Loucy (cell line): ENCODE data around the gene UBLCP1.
A peak's percentile ranks its signal among the peaks of the same experiment; 100 is the strongest.

Source experiments
- H2AFZ ChIP-seq: fragments of 200-600 bp; sonication (generic); 2 replicates; pipeline ENCODE4 v1.6.0; 2016; ENCODE audit warnings: antibody characterized with exemption, mild to moderate bottlenecking, low read length, moderate library complexity
- H3F3A ChIP-seq: fragments of 200-600 bp; 2 replicates; pipeline ENCODE4 v1.6.0; 2016; ENCODE audit warnings: antibody characterized with exemption, low read depth, mild to moderate bottlenecking
- H3K27me3 ChIP-seq: fragments of 200-600 bp; sonication (generic); 2 replicates; pipeline ENCODE4 v1.6.1; 2014; ENCODE audit warnings: low read length, mild to moderate bottlenecking; ENCODE audit not compliant: insufficient read depth, poor library complexity, severe bottlenecking
- H3K36me3 ChIP-seq: fragments of 200-600 bp; sonication (generic); 2 replicates; pipeline ENCODE4 v1.6.1; 2016; ENCODE audit warnings: low read length; ENCODE audit not compliant: insufficient read depth
- H3K4me1 ChIP-seq: fragments of 200-600 bp; sonication (generic); 2 replicates; pipeline ENCODE4 v1.5.1; 2014; ENCODE audit warnings: low read length, mild to moderate bottlenecking; ENCODE audit not compliant: insufficient read depth, poor library complexity, severe bottlenecking
- H3K4me2 ChIP-seq: fragments of 200-600 bp; sonication (generic); 2 replicates; pipeline ENCODE4 v1.6.0; 2014; ENCODE audit warnings: antibody characterized with exemption, low read length, low read depth, mild to moderate bottlenecking; ENCODE audit not compliant: poor library complexity, severe bottlenecking
- H3K4me3 ChIP-seq: fragments of 200-600 bp; sonication (generic); 2 replicates; pipeline ENCODE4 v1.5.1; 2014; ENCODE audit warnings: low read length, mild to moderate bottlenecking, mixed read lengths; ENCODE audit not compliant: poor library complexity, severe bottlenecking
- H3K79me2 ChIP-seq: fragments of 200-600 bp; sonication (generic); 2 replicates; pipeline ENCODE4 v1.6.1; 2014; ENCODE audit warnings: low read length; ENCODE audit not compliant: insufficient read depth
- H3K9ac ChIP-seq: fragments of 200-600 bp; sonication (generic); 2 replicates; pipeline ENCODE4 v1.6.0; 2014; ENCODE audit warnings: mild to moderate bottlenecking, low read depth, low read length, moderate library complexity; ENCODE audit not compliant: poor library complexity, severe bottlenecking
- H3K9me2 ChIP-seq: fragments of 200-600 bp; sonication (generic); replicated peaks from 2 replicates; pipeline ENCODE4 v1.6.1; 2016; ENCODE audit warnings: low read depth, low read length, mixed read lengths
- H3K9me3 ChIP-seq: fragments of 200-600 bp; sonication (generic); 2 replicates; pipeline ENCODE4 v1.6.1; 2014; ENCODE audit warnings: mild to moderate bottlenecking, antibody characterized with exemption, low read length, low read depth; ENCODE audit not compliant: insufficient read depth
- H4K20me1 ChIP-seq: fragments of 200-600 bp; sonication (generic); 2 replicates; pipeline ENCODE4 v1.6.0; 2014; ENCODE audit warnings: antibody characterized with exemption, low read length, mild to moderate bottlenecking; ENCODE audit not compliant: insufficient read depth, poor library complexity, severe bottlenecking
- CTCF ChIP-seq: fragments of 200-600 bp; sonication (generic); conservative IDR thresholded peaks from 2 replicates; pipeline ENCODE4 v1.5.1; 2014; ENCODE audit warnings: mild to moderate bottlenecking, antibody characterized with exemption, low read length
- EZH2phosphoT487 ChIP-seq: fragments of 200-600 bp; IDR thresholded peaks from 2 replicates; pipeline ENCODE4 v1.6.1; 2018; ENCODE audit warnings: antibody characterized with exemption, mild to moderate bottlenecking, moderate library complexity, borderline replicate concordance

UBLCP1 gene

GRCh38 chr5:159262859-159263568 lies at the start of gene UBLCP1:
Gene UBLCP1, plus strand, starts transcription at chr5:159263290. Its CDS starts 5,626 bp downstream, at chr5:159268916.
- Histone ChIP-seq H2AFZ (peak within 1 kb of the TSS; percentile 92), H3K27me3 (peaks cover 5% of the 10 kb centered on the region), H3K9ac (peak within 1 kb of the TSS; percentile 76), H3F3A (peaks cover 7% of the 10 kb centered on the region; the same call in 1 of the 2 replicates), H3K9me3 (no peaks in the 10 kb centered on the region), H3K4me2 (peak within 1 kb of the TSS; percentile 78), H3K36me3 (no peaks in the 10 kb centered on the region), H3K4me1 (peaks cover 4% of the 10 kb centered on the region), H3K79me2 (no peaks in the 10 kb centered on the region), H4K20me1 (no peaks in the 10 kb centered on the region), H3K4me3 (peak within 1 kb of the TSS; percentile 86), H3K9me2 (no peaks in the 10 kb centered on the region)
- no peak for TF ChIP-seq CTCF
- TF ChIP-seq EZH2phosphoT487 = no peak

DNA sequence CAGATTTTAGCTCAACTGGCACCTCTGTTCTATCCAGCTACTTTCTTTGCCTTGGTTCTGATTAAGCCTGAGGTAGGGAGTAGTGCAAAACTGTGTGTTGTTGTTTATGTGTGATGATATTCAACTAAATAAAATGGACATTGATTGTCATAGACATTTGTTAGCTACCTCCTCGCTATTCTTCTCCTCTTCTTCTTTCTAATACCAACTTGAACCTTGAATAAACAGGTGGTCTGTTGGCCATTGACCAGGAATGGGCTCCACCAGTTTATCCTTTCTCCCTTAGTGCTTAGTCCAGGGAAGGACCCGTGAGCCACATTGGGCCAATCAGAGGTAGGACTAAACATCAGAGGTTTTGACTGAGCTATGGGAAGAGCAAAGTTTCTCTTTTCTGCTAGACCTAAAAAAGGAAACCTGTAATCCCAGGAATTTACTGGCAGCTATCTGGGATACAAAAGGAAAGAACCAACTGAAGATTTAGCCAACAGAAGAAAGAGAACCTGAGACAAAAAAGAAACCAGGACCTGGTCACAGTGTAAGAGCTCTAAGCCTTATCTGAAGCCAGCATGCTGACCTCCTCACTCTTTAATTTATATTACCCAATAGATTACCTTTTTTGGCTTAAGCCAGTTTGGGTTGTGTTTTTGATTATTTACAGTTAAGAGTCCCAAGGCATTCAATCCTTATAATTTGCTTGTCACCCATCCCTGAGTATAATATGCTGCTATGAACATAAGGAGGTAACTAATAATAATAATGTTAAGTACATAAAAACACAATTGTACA lies 48.4 kb upstream of the UBLCP1 start:
- TF ChIP-seq EZH2phosphoT487 (no peak), CTCF (no peak)

GRCh38 chr5:159215886-159216285 lies 47.2 kb upstream of the UBLCP1 start:
- peaks cover 12% of the 10 kb centered on the region for H3K4me1 ChIP-seq
- no peaks in the 10 kb centered on the region for H3K36me3 ChIP-seq
- no peaks in the 10 kb centered on the region for H3K27me3 ChIP-seq
- no peak overlapping the region for H3K9ac ChIP-seq
- TF ChIP-seq CTCF = no peak
- TF ChIP-seq EZH2phosphoT487 = no peak
- no peaks in the 10 kb centered on the region for H3K79me2 ChIP-seq
- H3K4me2 ChIP-seq = no peak overlapping the region
- no peak overlapping the region for H3K4me3 ChIP-seq
- no peak overlapping the region for H2AFZ ChIP-seq
- no peaks in the 10 kb centered on the region; the same call in 1 of the 2 replicates for H3F3A ChIP-seq
- H3K9me3 ChIP-seq = no peaks in the 10 kb centered on the region
- no peaks in the 10 kb centered on the region for H4K20me1 ChIP-seq
- H3K9me2 ChIP-seq = no peaks in the 10 kb centered on the region

More for the DNA sequence above, 48.4 kb upstream of the UBLCP1 start:
- no peak overlapping the region for H3K9ac ChIP-seq
- no peaks in the 10 kb centered on the region; the same call in 1 of the 2 replicates for H3F3A ChIP-seq
- H4K20me1 ChIP-seq = no peaks in the 10 kb centered on the region
- no peaks in the 10 kb centered on the region for H3K79me2 ChIP-seq
- no peaks in the 10 kb centered on the region for H3K27me3 ChIP-seq
- no peak overlapping the region for H3K4me2 ChIP-seq
- H3K36me3 ChIP-seq = no peaks in the 10 kb centered on the region
- H3K4me3 ChIP-seq = no peak overlapping the region
- H2AFZ ChIP-seq = no peak overlapping the region
- H3K4me1 ChIP-seq = peaks cover 20% of the 10 kb centered on the region
- H3K9me2 ChIP-seq = no peaks in the 10 kb centered on the region
- H3K9me3 ChIP-seq = no peaks in the 10 kb centered on the region
